ENCODE measurements around the gene TBC1D24.

- no peak for TF ChIP-seq CTCF (IDR thresholded peaks at IDR 0.05; ENCODE audit: low read length)
- TF ChIP-seq EZH2 (IDR thresholded peaks at IDR 0.05; ENCODE audit: borderline replicate concordance, low read length) = no peak
Measured at GRCh38 chr16:2530629-2531318, 55.8 kb downstream of the TBC1D24 start.

All from OCI-LY1 (cell line).